OCI-LY3 (cell line): ENCODE measurements around the gene NAGPA.

Experiments used
- CTCF ChIP-seq: fragments of 200-600, 300-600 bp; sonication (generic); IDR thresholded peaks from 2 replicates; pipeline ENCODE4 v1.5.1; 2014; ENCODE audit warnings: antibody characterized with exemption, low read length, low read depth
- EZH2phosphoT487 ChIP-seq: fragments of 200-600 bp; shearing (Covaris generic); IDR thresholded peaks from 2 replicates; pipeline ENCODE4 v1.6.1; 2018; ENCODE audit warnings: antibody characterized with exemption, mixed run types, low read depth

- TF ChIP-seq CTCF (no peak), EZH2phosphoT487 (no peak)
These were observed 14.9 kb downstream of the NAGPA start for GRCh38 chr16:5018793-5019192.
